ENCODE data around the gene CDC42EP4.

The CDC42EP4 gene

GRCh38 chr17:73293480-73293911, 18.3 kb downstream of the CDC42EP4 start:
- Histone ChIP-seq H3K27ac (ENCODE audit: low read depth, low read length) (no peak overlapping the region), H3K4me3 (ENCODE audit: low read length) (no peak overlapping the region), H3F3A (ENCODE audit: control insufficient read depth, insufficient read depth) (no peaks in the 10 kb centered on the region), H3K79me2 (ENCODE audit: control insufficient read depth, low read length) (no peaks in the 10 kb centered on the region), H3K36me3 (ENCODE audit: control insufficient read depth, low read length) (no peaks in the 10 kb centered on the region), H3K27me3 (ENCODE audit: control insufficient read depth, low read length) (no peaks in the 10 kb centered on the region), H3K9me3 (ENCODE audit: control insufficient read depth, insufficient read depth, low read length) (no peaks in the 10 kb centered on the region), H3K4me2 (ENCODE audit: low read length) (no peak overlapping the region), H3K4me1 (ENCODE audit: control insufficient read depth, low read length) (no peaks in the 10 kb centered on the region), H4K20me1 (ENCODE audit: control insufficient read depth, insufficient read depth, low read depth, low read length) (no peaks in the 10 kb centered on the region), H3K9me2 (replicated peaks; ENCODE audit: control insufficient read depth, low read length) (no peaks in the 10 kb centered on the region)
- TF ChIP-seq, protein P1, sequence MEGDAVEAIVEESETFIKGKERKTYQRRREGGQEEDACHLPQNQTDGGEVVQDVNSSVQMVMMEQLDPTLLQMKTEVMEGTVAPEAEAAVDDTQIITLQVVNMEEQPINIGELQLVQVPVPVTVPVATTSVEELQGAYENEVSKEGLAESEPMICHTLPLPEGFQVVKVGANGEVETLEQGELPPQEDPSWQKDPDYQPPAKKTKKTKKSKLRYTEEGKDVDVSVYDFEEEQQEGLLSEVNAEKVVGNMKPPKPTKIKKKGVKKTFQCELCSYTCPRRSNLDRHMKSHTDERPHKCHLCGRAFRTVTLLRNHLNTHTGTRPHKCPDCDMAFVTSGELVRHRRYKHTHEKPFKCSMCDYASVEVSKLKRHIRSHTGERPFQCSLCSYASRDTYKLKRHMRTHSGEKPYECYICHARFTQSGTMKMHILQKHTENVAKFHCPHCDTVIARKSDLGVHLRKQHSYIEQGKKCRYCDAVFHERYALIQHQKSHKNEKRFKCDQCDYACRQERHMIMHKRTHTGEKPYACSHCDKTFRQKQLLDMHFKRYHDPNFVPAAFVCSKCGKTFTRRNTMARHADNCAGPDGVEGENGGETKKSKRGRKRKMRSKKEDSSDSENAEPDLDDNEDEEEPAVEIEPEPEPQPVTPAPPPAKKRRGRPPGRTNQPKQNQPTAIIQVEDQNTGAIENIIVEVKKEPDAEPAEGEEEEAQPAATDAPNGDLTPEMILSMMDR (IDR thresholded peaks at IDR 0.05; ENCODE audit: low read depth, low read length, poor library complexity, severe bottlenecking), result no peak
- no peak for TF ChIP-seq EZH2phosphoT487 (IDR thresholded peaks at IDR 0.05; ENCODE audit: borderline replicate concordance, low read length)

GRCh38 chr17:73293031-73293430, 18.8 kb downstream of the CDC42EP4 start:
- no peaks in the 10 kb centered on the region for H3F3A ChIP-seq (ENCODE audit: control insufficient read depth, insufficient read depth)
- H3K79me2 ChIP-seq (ENCODE audit: control insufficient read depth, low read length), result no peaks in the 10 kb centered on the region
- H3K4me3 ChIP-seq (ENCODE audit: low read length), result no peak overlapping the region
- H3K36me3 ChIP-seq (ENCODE audit: control insufficient read depth, low read length), result no peaks in the 10 kb centered on the region
- no peaks in the 10 kb centered on the region for H3K27me3 ChIP-seq (ENCODE audit: control insufficient read depth, low read length)
- TF ChIP-seq, protein P1 (IDR thresholded peaks at IDR 0.05; ENCODE audit: low read depth, low read length, poor library complexity, severe bottlenecking), result no peak
- TF ChIP-seq EZH2phosphoT487 (IDR thresholded peaks at IDR 0.05; ENCODE audit: borderline replicate concordance, low read length), result no peak
- H3K27ac ChIP-seq (ENCODE audit: low read depth, low read length), result no peak overlapping the region
- H3K4me1 ChIP-seq (ENCODE audit: control insufficient read depth, low read length), result no peaks in the 10 kb centered on the region
- H3K9me3 ChIP-seq (ENCODE audit: control insufficient read depth, insufficient read depth, low read length), result no peaks in the 10 kb centered on the region
- H3K4me2 ChIP-seq (ENCODE audit: low read length), result no peak overlapping the region
- no peaks in the 10 kb centered on the region for H3K9me2 ChIP-seq (replicated peaks; ENCODE audit: control insufficient read depth, low read length)
- no peaks in the 10 kb centered on the region for H4K20me1 ChIP-seq (ENCODE audit: control insufficient read depth, insufficient read depth, low read depth, low read length)

GRCh38 chr17:73292031-73292531, 19.7 kb downstream of the CDC42EP4 start:
- Histone ChIP-seq H3K79me2 (ENCODE audit: control insufficient read depth, low read length) (no peaks in the 10 kb centered on the region), H3K4me1 (ENCODE audit: control insufficient read depth, low read length) (no peaks in the 10 kb centered on the region), H3K9me3 (ENCODE audit: control insufficient read depth, insufficient read depth, low read length) (no peaks in the 10 kb centered on the region), H3F3A (ENCODE audit: control insufficient read depth, insufficient read depth) (no peaks in the 10 kb centered on the region), H3K27ac (ENCODE audit: low read depth, low read length) (no peak overlapping the region), H3K27me3 (ENCODE audit: control insufficient read depth, low read length) (no peaks in the 10 kb centered on the region), H4K20me1 (ENCODE audit: control insufficient read depth, insufficient read depth, low read depth, low read length) (no peaks in the 10 kb centered on the region), H3K36me3 (ENCODE audit: control insufficient read depth, low read length) (no peaks in the 10 kb centered on the region), H3K9me2 (replicated peaks; ENCODE audit: control insufficient read depth, low read length) (no peaks in the 10 kb centered on the region), H3K4me3 (ENCODE audit: low read length) (no peak overlapping the region), H3K4me2 (ENCODE audit: low read length) (no peak overlapping the region)
- TF ChIP-seq EZH2phosphoT487 (IDR thresholded peaks at IDR 0.05; ENCODE audit: borderline replicate concordance, low read length), result no peak
- TF ChIP-seq, protein P1 (IDR thresholded peaks at IDR 0.05; ENCODE audit: low read depth, low read length, poor library complexity, severe bottlenecking), result no peak

All from DOHH2 (cell line).